GM23248 (cell line): Measurements from ENCODE around the gene MTPN. TPM values are rescaled to one million over a fixed set of nuclear protein-coding genes. Genes with fewer than 3 reads are reported as not detected.

Source experiments
- DNase-seq: peaks from one replicate; pipeline ENCODE4 v3.0.0-alpha.2; 2015
- H2AFZ ChIP-seq: fragments of 200-600 bp; sonication (generic); 2 replicates; pipeline ENCODE4 v1.6.1; 2016; ENCODE audit warnings: antibody characterized with exemption
- H3F3A ChIP-seq: fragments of 200-600 bp; sonication (generic); 2 replicates; pipeline ENCODE4 v1.6.1; 2016; ENCODE audit warnings: mild to moderate bottlenecking, antibody characterized with exemption, mixed run types; ENCODE audit not compliant: insufficient read depth
- H3K27ac ChIP-seq: fragments of 200-600 bp; sonication (generic); 2 replicates; pipeline ENCODE4 v1.5.1; 2016; ENCODE audit warnings: mild to moderate bottlenecking
- H3K27me3 ChIP-seq: fragments of 200-600 bp; sonication (generic); replicated peaks from 2 replicates; pipeline ENCODE4 v1.6.1; 2016; ENCODE audit warnings: mild to moderate bottlenecking; ENCODE audit not compliant: insufficient read depth
- H3K36me3 ChIP-seq: fragments of 200-600 bp; sonication (generic); 2 replicates; pipeline ENCODE4 v1.6.1; 2016; ENCODE audit warnings: low read depth, mild to moderate bottlenecking
- H3K4me1 ChIP-seq: fragments of 200-600 bp; sonication (generic); 2 replicates; pipeline ENCODE4 v1.6.1; 2016; ENCODE audit warnings: mild to moderate bottlenecking; ENCODE audit not compliant: insufficient read depth
- H3K4me2 ChIP-seq: fragments of 200-600 bp; sonication (generic); one replicate; pipeline ENCODE4 v1.6.1; 2016; ENCODE audit warnings: mild to moderate bottlenecking; ENCODE audit not compliant: unreplicated experiment
- H3K4me3 ChIP-seq: fragments of 200-600 bp; sonication (generic); 2 replicates; pipeline ENCODE4 v1.5.1; 2016; ENCODE audit warnings: mild to moderate bottlenecking
- H3K79me2 ChIP-seq: fragments of 200-600 bp; sonication (generic); 2 replicates; pipeline ENCODE4 v1.6.1; 2016; ENCODE audit warnings: mild to moderate bottlenecking; ENCODE audit not compliant: insufficient read depth
- H3K9ac ChIP-seq: fragments of 200-600 bp; sonication (generic); 2 replicates; pipeline ENCODE4 v1.6.1; 2016; ENCODE audit warnings: mild to moderate bottlenecking
- H3K9me2 ChIP-seq: fragments of 200-600 bp; sonication (generic); 2 replicates; pipeline ENCODE4 v1.6.1; 2016; ENCODE audit warnings: mixed run types, mild to moderate bottlenecking, moderate library complexity; ENCODE audit not compliant: insufficient read depth
- H3K9me3 ChIP-seq: fragments of 200-600 bp; sonication (generic); one replicate; pipeline ENCODE4 v1.6.1; 2017; ENCODE audit warnings: low read depth
- H4K20me1 ChIP-seq: fragments of 200-600 bp; sonication (generic); 2 replicates; pipeline ENCODE4 v1.6.0; 2016; ENCODE audit not compliant: insufficient read depth
- EZH2 ChIP-seq: fragments of 200-600 bp; sonication (generic); IDR thresholded peaks from 2 replicates; pipeline ENCODE4 v1.6.1; 2018; ENCODE audit warnings: antibody characterized with exemption, mild to moderate bottlenecking; ENCODE audit not compliant: insufficient read depth, poor library complexity, severe bottlenecking
- EZH2phosphoT487 ChIP-seq: fragments of 200-600 bp; sonication (generic); IDR thresholded peaks from 2 replicates; pipeline ENCODE4 v1.6.1; 2018; ENCODE audit warnings: antibody characterized with exemption, moderate library complexity, mild to moderate bottlenecking, low read depth; ENCODE audit not compliant: insufficient read depth
- WGBS, 2 experiments: methylation state at CpG; one replicate each; pipeline ENCODE4 v1.1.6; 2015 to 2017; ENCODE audit warnings: low lambda C conversion rate in 2 of 2, low coverage in 1 of 2; ENCODE audit errors: missing lambda C conversion rate in 2 of 2; 5-methylcytosine and 5-hydroxymethylcytosine counted together
- in situ Hi-C: fragments of 300-500 bp; cut with MboI; formaldehyde crosslinking; loops from 2 replicates; pipeline ENCODE4 v1.15.0; 2020
- polyA plus RNA-seq: library from polyadenylated mRNA; unstranded; fragments of >200 nt; fragmentation: Nextera tagmentation; extraction: Ambion mirVana; gene quantifications from 2 replicates; pipeline ENCODE4 v1.2.1, GENCODE V29; 2016
- total RNA-seq: library from RNA; depleted of rRNA; stranded (reverse); fragments of >200 nt; shearing (Covaris generic); gene quantifications from 2 replicates; pipeline ENCODE4 v1.2.3, GENCODE V29; 2014

Gene MTPN
- total and polyA plus RNA-seq, 2 experiments from 2014 or later = 133 to 145 TPM

DNA sequence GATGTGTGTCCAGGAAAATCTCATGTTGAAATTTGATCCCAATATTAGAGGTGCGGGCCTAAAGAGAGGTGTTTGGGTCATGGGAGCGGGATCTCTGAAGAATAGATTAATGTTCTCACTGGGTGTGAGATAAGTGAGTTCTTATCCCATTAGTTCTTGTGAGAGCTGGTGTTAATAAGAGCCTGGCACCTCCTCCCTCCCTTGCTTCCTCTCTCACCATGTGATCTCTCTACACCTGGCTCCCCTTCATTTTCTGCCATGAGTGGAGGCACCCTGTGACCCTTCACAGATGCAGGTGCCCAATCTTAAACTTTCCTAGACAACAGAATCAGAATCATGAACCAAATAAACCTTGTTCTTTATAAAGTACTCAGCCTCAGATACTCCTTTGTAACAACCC lies 19.5 kb downstream of the MTPN start:
- no peaks in the 10 kb centered on the region for H3K9me3 ChIP-seq
- H4K20me1 ChIP-seq = peaks cover 14% of the 10 kb centered on the region; the same call in 1 of the 2 replicates
- H3K4me2 ChIP-seq = no peak overlapping the region
- no peak overlapping the region for H2AFZ ChIP-seq
- no peaks in the 10 kb centered on the region for H3K27me3 ChIP-seq
- peaks cover 17% of the 10 kb centered on the region for H3K4me1 ChIP-seq
- in situ Hi-C loops = no loop called here
- TF ChIP-seq EZH2 (no peak), EZH2phosphoT487 (no peak)
- H3K9me2 ChIP-seq = no peaks in the 10 kb centered on the region
- H3K36me3 ChIP-seq = no peaks in the 10 kb centered on the region
- no peak overlapping the region for H3K27ac ChIP-seq
- no peak overlapping the region for H3K4me3 ChIP-seq
- H3K9ac ChIP-seq = no peak overlapping the region
- peaks cover 100% of the 10 kb centered on the region for H3K79me2 ChIP-seq
- DNase-seq = no peak
- H3F3A ChIP-seq = no peaks in the 10 kb centered on the region; the same call in 1 of the 2 replicates
- WGBS, 2 experiments = 75 to 80% methylated on average over 2 of the region's 2 CpGs

DNA sequence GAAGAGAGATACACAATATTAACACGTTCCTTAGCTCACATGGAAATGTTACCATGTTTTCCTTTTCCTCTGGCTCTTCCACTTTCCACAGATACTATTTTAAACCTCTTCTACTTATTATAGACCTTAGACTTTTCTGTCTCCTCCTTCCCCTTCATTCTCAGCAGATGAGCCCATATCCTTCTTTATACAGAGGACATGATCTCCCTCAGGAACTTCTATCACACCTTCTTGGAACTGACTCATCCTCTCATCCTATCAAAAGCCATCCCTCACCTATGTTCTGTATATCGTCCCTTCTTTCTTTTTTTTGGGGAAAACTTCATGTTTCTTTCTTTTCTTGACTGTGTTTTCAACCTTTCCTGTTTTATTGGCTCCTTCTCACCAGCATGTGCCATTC lies 20.8 kb downstream of the MTPN start:
- WGBS, 2 experiments = 97 to 100% methylated on average over 2 of the region's 2 CpGs
- Histone ChIP-seq H3K79me2 (peaks cover 100% of the 10 kb centered on the region), H3K27me3 (no peaks in the 10 kb centered on the region), H4K20me1 (peaks cover 10% of the 10 kb centered on the region; the same call in 1 of the 2 replicates), H2AFZ (no peak overlapping the region), H3K4me2 (no peak overlapping the region), H3K36me3 (0 out of 2 replicates have a peak, but pooled peaks cover 1% of the 10 kb centered on the region), H3K4me1 (peaks cover 17% of the 10 kb centered on the region), H3F3A (no peaks in the 10 kb centered on the region; the same call in 1 of the 2 replicates), H3K9me2 (no peaks in the 10 kb centered on the region), H3K9ac (no peak overlapping the region), H3K9me3 (no peaks in the 10 kb centered on the region), H3K27ac (no peak overlapping the region), H3K4me3 (no peak overlapping the region)
- DNase-seq = no peak
- TF ChIP-seq EZH2phosphoT487 (no peak), EZH2 (no peak)
- in situ Hi-C loops = no loop called here

DNA sequence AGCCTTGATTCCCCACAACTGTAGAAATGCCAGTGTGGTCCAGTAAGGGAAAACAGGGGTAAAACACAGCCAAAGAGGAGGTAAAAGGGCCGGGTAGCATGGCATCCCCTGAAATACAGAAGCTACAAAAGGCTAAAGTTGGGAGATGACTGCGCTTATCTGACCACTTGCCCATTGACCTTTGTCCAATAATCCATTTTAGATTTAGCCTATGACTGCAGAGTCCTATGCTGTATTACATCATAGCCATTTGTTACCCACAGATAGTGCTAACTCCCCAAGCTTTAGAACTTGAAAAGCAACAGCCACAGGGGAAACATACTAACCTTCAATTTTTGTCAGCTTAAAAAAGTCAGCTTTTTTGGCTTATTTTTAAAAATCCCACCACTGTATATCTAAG lies 26.2 kb downstream of the MTPN start:
- WGBS, 2 experiments = 93 to 95% methylated on average over 2 of the region's 2 CpGs
- in situ Hi-C loops = no loop called here
- DNase-seq = no peak
- no peaks in the 10 kb centered on the region for H3K4me1 ChIP-seq
- H3K36me3 ChIP-seq = peaks cover 47% of the 10 kb centered on the region
- TF ChIP-seq EZH2 = no peak
- no peak for TF ChIP-seq EZH2phosphoT487
- no peak overlapping the region for H2AFZ ChIP-seq
- no peaks in the 10 kb centered on the region for H3K27me3 ChIP-seq
- H3K79me2 ChIP-seq = peaks cover 100% of the 10 kb centered on the region
- H3K9me2 ChIP-seq = no peaks in the 10 kb centered on the region
- no peak overlapping the region for H3K27ac ChIP-seq
- H3K4me3 ChIP-seq = no peak overlapping the region
- H3K9ac ChIP-seq = no peak overlapping the region
- no peaks in the 10 kb centered on the region for H3F3A ChIP-seq
- peaks cover 6% of the 10 kb centered on the region; the same call in 1 of the 2 replicates for H4K20me1 ChIP-seq
- no peak overlapping the region for H3K4me2 ChIP-seq
- no peaks in the 10 kb centered on the region for H3K9me3 ChIP-seq

DNA sequence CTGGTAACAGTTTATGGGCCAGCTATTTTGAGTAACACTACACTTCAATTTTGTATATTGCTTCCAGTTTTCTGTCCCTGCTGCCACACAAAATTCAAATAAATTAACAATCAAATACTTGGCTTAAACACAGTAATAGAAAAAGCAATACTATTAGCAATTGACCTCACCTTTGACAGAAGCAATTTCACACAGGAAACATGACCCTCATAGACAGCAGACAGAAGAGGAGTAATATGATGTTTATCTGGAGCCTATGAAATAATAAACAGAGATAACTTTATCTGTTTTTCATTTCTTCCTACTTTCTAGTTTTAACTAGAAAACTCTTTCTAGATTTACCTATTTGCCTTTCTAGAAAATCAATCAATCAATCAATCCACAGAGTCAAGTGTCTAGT lies 26.7 kb downstream of the MTPN start:
- no peak for DNase-seq
- Histone ChIP-seq H3K9me2 (no peaks in the 10 kb centered on the region), H3K4me1 (no peaks in the 10 kb centered on the region), H3K4me3 (no peak overlapping the region), H3K4me2 (no peak overlapping the region), H3K27ac (no peak overlapping the region), H3K36me3 (peaks cover 52% of the 10 kb centered on the region), H3K27me3 (no peaks in the 10 kb centered on the region), H4K20me1 (peaks cover 6% of the 10 kb centered on the region; the same call in 1 of the 2 replicates), H3F3A (no peaks in the 10 kb centered on the region), H2AFZ (no peak overlapping the region), H3K9me3 (no peaks in the 10 kb centered on the region), H3K79me2 (peaks cover 100% of the 10 kb centered on the region), H3K9ac (no peak overlapping the region)
- in situ Hi-C loops = no loop called here
- TF ChIP-seq EZH2 = no peak
- no peak for TF ChIP-seq EZH2phosphoT487
